ENCODE data around the gene XRCC1.
"Not testable (repeated sequence)": the region's sequence is repeated elsewhere in the genome, so short reads cannot be mapped to it uniquely, and the experiment has no call there.

The XRCC1 gene

GRCh38 chr19:43572171-43572588 is 3.1 kb downstream of the XRCC1 start:
- DNase-seq, result no peak

- DNase-seq, result no peak
Measured at GRCh38 chr19:43570174-43570791, 5.0 kb downstream of the XRCC1 start.

GRCh38 chr19:43569657-43570056 is 5.7 kb downstream of the XRCC1 start:
- DNase-seq, result no peak

- DNase-seq, result no peak
Measured at GRCh38 chr19:43564800-43565199, 10.5 kb downstream of the XRCC1 start.

- DNase-seq, result no peak
Measured at GRCh38 chr19:43563816-43564457, 11.4 kb downstream of the XRCC1 start.

- peak; percentile 94 for DNase-seq
Measured at GRCh38 chr19:43562698-43563241, 12.6 kb downstream of the XRCC1 start.

GRCh38 chr19:43562226-43562697 is 13.1 kb downstream of the XRCC1 start:
- no peak for DNase-seq

GRCh38 chr19:43561139-43561970 is 14.0 kb downstream of the XRCC1 start:
- DNase-seq, result no peak

GRCh38 chr19:43560687-43561086 is 14.6 kb downstream of the XRCC1 start:
- peak; percentile 50 for DNase-seq

GRCh38 chr19:43555185-43555770 is 20.0 kb downstream of the XRCC1 start:
- DNase-seq, result peak; percentile 36

- no peak for DNase-seq
Measured at GRCh38 chr19:43554317-43554895, 20.9 kb downstream of the XRCC1 start.

- DNase-seq, result no peak
Measured at GRCh38 chr19:43553656-43554055, 21.7 kb downstream of the XRCC1 start.

- DNase-seq, result no peak
Measured at GRCh38 chr19:43552616-43553015, 22.7 kb downstream of the XRCC1 start.

- no peak for DNase-seq
Measured at GRCh38 chr19:43552198-43552450, 23.2 kb downstream of the XRCC1 start.

- DNase-seq, result no peak
Measured at GRCh38 chr19:43551399-43552197, 23.7 kb downstream of the XRCC1 start.

GRCh38 chr19:43548706-43549105 is 26.6 kb downstream of the XRCC1 start:
- no peak for DNase-seq

GRCh38 chr19:43547926-43548325 is 27.4 kb downstream of the XRCC1 start:
- not testable (repeated sequence) for DNase-seq

- no peak for DNase-seq
Measured at GRCh38 chr19:43546581-43546980, 28.7 kb downstream of the XRCC1 start.

GRCh38 chr19:43545981-43546380 is 29.3 kb downstream of the XRCC1 start:
- DNase-seq, result no peak

GRCh38 chr19:43545276-43545675 is 30.1 kb downstream of the XRCC1 start:
- DNase-seq, result no peak

- DNase-seq, result no peak
Measured at GRCh38 chr19:43544077-43544476, 31.2 kb downstream of the XRCC1 start.
